ENCODE data around the gene ELL. TPM values are rescaled to one million over a fixed set of nuclear protein-coding genes. Genes with fewer than 3 reads are reported as not detected.

The ELL gene
- total RNA-seq, 1 donor from 2014 or later, result 7.9 TPM

DNA sequence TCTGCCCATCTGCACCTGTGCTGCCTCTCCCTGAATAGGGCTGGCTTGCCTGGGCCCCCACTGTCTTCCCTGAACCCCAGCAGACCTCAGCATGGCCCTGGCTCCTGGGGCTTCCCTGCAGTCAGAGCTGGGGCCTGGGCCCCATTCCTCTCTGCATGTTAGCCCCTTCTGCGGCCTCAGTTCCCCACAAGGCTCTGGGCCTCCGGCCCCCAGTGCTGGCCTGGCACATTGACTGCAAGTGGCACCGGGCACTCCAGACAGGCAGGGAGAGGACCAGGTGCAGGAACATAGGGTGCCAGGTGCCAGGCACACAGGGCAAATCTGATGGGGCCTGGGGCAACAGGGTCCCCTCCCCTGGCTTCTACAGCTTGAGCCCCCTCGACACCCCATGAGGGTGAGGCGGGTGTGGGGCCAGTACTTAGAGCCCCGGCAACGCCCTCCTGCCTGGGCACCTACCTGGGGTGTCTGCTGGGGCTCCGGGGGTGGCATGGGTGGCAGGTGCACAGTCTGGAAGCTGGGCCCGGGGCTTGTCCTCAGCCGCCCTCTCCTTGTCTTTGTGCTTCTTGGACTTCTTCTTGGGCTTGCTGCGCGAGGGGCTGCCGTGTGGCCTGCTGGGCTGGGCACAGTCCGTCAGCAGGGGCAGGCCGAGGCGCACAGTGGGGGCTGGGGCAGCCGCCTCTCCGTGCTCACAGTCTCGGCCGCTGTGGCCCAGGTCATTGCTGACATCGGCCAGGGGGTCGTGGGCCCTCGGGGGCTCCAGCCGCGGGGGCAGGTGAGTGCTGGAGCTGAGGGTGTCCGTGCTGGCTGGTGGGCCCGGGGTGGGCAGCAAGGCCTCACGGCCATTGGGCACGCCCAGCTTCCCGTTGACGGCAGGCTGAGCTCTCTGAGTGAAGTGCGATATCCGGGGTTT is 71.6 kb downstream of the ELL start:
- DNase-seq, result no peak
- intact Hi-C loops (cut with micrococcal nuclease), result no loop called here
- Histone ChIP-seq H3K27ac (replicated peaks) (no peak overlapping the region), H3K4me3 (no peak overlapping the region), H3K9me3 (replicated peaks) (no peaks in the 10 kb centered on the region), H3K27me3 (ENCODE audit: low read depth) (no peaks in the 10 kb centered on the region), H3K36me3 (peaks cover 77% of the 10 kb centered on the region), H3K4me1 (peaks cover 29% of the 10 kb centered on the region)
- TF ChIP-seq, protein P1, sequence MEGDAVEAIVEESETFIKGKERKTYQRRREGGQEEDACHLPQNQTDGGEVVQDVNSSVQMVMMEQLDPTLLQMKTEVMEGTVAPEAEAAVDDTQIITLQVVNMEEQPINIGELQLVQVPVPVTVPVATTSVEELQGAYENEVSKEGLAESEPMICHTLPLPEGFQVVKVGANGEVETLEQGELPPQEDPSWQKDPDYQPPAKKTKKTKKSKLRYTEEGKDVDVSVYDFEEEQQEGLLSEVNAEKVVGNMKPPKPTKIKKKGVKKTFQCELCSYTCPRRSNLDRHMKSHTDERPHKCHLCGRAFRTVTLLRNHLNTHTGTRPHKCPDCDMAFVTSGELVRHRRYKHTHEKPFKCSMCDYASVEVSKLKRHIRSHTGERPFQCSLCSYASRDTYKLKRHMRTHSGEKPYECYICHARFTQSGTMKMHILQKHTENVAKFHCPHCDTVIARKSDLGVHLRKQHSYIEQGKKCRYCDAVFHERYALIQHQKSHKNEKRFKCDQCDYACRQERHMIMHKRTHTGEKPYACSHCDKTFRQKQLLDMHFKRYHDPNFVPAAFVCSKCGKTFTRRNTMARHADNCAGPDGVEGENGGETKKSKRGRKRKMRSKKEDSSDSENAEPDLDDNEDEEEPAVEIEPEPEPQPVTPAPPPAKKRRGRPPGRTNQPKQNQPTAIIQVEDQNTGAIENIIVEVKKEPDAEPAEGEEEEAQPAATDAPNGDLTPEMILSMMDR (IDR thresholded peaks at IDR 0.05; ENCODE audit: borderline replicate concordance), result no peak

DNA sequence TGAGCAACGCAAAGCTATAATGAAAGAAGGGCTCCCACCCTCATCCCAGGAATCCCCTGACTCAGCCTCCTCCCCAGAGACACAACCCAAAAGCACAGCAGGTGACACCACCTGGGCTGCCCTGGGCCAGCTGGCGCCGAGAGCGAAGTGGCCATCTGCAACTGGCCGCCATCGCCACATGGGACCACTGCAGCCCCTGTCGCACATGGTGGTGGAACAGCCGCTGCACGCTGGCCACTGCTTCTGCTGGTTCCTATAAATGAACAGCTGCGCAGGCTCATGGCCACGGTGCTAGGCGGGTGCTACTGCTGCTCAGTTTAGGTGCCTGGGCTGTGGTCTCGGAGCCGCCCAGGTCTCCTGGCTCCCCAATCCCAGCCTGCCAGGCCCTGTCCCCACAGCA is 72.3 kb downstream of the ELL start:
- TF ChIP-seq, protein P1 (IDR thresholded peaks at IDR 0.05; ENCODE audit: borderline replicate concordance), result no peak

DNA sequence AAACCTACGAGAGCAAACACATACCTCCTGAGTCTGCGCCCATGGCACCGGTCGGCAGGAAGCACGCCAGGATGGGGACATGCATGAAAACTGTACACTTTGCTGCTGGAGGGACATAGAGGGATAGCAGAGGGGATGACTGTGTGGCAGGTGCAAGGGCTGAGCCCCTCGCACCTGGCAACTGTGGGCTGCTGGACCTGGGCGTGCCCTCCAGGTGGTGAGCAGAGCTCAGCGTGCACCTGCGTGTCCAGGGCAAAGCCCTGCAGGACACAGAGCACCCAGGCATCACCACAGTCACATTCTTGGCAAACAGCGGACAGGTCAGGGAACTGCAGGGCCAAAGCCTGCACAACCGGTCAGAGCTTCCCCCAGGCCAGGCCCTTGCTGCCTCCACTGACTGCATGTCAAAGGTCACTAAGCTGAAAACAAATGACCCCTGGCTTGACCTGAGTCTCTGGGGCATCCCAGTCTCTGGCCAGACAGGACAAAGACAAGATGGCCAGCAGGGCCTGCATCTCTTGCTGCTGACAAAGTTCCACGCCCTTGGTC is 75.0 kb downstream of the ELL start:
- no peak for DNase-seq
- intact Hi-C loops (cut with micrococcal nuclease), result no loop called here

More for the DNA sequence above, 72.3 kb downstream of the ELL start:
- H3K4me1 ChIP-seq, result peaks cover 29% of the 10 kb centered on the region
- no peaks in the 10 kb centered on the region for H3K27me3 ChIP-seq (ENCODE audit: low read depth)
- H3K9me3 ChIP-seq (replicated peaks), result no peaks in the 10 kb centered on the region
- no peak for DNase-seq
- H3K4me3 ChIP-seq, result no peak overlapping the region
- H3K27ac ChIP-seq (replicated peaks), result no peak overlapping the region
- peaks cover 79% of the 10 kb centered on the region for H3K36me3 ChIP-seq
- intact Hi-C loops (cut with micrococcal nuclease), result no loop called here

DNA sequence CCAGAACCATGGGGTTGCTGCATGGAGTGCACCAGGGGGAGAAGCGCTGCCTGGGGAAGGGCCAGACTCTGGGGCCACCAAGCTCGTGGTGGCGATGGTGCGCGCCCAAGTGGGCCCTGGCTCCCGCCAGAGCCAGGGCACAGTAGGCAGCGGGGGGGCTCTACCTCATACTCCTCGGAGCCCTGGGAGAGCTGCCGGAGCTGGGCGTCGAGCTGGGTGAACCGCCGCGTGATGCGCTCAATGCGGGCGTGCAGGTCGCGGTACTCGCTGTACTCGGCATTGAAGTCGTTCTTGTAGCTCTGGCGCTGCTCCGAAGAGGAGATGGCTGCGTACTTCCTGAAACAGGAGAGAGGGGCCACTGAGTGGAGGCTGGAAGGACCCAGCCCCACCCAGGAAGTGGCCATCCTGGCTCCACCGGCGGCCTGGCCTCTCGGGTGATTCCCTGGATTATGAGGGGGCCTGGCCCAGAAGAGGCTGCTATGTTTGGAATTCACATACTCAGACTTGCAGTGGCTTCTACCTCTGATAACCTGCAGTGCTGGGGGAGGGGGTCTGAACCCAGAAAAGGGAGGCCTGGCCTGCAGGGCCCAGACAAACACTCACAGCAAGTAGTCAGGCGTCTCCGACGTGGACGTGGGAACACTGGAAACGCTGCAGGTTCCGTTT is 75.6 kb downstream of the ELL start:
- Histone ChIP-seq H3K4me1 (peaks cover 24% of the 10 kb centered on the region), H3K27ac (replicated peaks) (no peak overlapping the region), H3K4me3 (no peak overlapping the region), H3K9me3 (replicated peaks) (no peaks in the 10 kb centered on the region), H3K36me3 (peaks cover 78% of the 10 kb centered on the region), H3K27me3 (ENCODE audit: low read depth) (no peaks in the 10 kb centered on the region)
- TF ChIP-seq, protein P1 (IDR thresholded peaks at IDR 0.05; ENCODE audit: borderline replicate concordance), result no peak
- intact Hi-C loops (cut with micrococcal nuclease), result no loop called here
- DNase-seq, result no peak

More for the DNA sequence above, 75.0 kb downstream of the ELL start:
- Histone ChIP-seq H3K27me3 (ENCODE audit: low read depth) (no peaks in the 10 kb centered on the region), H3K4me3 (no peak overlapping the region), H3K9me3 (replicated peaks) (no peaks in the 10 kb centered on the region), H3K4me1 (peaks cover 29% of the 10 kb centered on the region), H3K36me3 (peaks cover 84% of the 10 kb centered on the region), H3K27ac (replicated peaks) (no peak overlapping the region)
- TF ChIP-seq, protein P1 (IDR thresholded peaks at IDR 0.05; ENCODE audit: borderline replicate concordance), result no peak

DNA sequence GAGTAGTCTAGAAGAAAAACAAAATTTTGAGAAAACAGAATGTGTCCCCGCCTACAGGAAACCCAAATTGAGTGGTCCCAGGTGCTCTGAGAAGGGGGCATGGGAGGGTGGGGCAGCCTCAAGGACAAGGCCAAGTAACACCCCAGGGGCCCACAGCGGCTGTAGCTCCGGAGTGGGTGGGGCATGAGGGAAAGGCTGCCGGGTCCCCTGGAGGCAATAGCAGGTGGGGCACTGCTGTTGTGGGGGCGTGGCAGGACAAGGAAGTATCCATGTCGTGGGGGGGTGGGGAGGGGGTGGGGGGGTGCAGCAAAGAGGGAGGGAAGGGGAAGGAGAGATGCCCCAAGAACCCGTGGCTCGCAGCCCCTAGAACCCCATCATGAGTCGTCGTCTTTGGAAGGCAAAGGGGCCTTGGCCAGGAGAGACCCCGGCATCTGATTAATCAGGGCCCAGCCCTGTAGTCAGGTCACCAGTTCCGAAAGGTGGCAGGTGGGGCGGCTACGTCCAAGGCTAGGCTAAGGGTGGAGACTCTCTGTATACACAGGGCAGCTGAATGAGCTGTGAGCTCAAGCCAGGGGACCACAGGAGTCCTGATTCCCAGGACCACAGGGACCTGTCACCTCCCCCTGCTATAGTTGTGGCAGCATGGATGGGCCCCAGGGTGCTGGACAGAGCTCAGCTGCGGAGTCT is 76.5 kb downstream of the ELL start:
- Histone ChIP-seq H3K36me3 (peaks cover 71% of the 10 kb centered on the region), H3K4me3 (no peak overlapping the region), H3K27me3 (ENCODE audit: low read depth) (no peaks in the 10 kb centered on the region), H3K9me3 (replicated peaks) (no peaks in the 10 kb centered on the region), H3K27ac (replicated peaks) (no peak overlapping the region), H3K4me1 (peaks cover 15% of the 10 kb centered on the region)
- TF ChIP-seq, protein P1 (IDR thresholded peaks at IDR 0.05; ENCODE audit: borderline replicate concordance), result no peak
- no peak for DNase-seq
- intact Hi-C loops (cut with micrococcal nuclease), result no loop called here

All from left ventricle myocardium inferior (tissue), 1 donor.